ENCODE results near the gene NCOR1.

DNA sequence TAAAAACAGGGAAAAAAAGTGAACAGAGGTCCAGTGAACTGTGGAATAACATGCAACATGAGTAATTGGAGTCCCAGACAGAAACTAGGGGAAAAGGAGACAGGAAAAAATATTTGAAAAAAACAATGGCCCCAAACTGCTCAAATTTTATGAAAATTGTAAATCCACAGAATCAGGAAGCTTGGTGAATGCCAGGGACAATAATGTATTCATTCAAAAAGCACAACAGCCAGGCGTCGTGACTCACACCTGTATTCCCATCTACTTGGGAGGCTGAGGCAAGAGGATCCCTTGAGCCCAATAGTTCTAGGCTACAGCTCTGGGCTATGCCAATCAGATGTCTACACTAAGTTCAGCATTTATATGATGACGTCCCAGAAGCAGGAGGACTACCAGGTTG lies 23.7 kb downstream of the NCOR1 start:
- TF ChIP-seq, protein P1, sequence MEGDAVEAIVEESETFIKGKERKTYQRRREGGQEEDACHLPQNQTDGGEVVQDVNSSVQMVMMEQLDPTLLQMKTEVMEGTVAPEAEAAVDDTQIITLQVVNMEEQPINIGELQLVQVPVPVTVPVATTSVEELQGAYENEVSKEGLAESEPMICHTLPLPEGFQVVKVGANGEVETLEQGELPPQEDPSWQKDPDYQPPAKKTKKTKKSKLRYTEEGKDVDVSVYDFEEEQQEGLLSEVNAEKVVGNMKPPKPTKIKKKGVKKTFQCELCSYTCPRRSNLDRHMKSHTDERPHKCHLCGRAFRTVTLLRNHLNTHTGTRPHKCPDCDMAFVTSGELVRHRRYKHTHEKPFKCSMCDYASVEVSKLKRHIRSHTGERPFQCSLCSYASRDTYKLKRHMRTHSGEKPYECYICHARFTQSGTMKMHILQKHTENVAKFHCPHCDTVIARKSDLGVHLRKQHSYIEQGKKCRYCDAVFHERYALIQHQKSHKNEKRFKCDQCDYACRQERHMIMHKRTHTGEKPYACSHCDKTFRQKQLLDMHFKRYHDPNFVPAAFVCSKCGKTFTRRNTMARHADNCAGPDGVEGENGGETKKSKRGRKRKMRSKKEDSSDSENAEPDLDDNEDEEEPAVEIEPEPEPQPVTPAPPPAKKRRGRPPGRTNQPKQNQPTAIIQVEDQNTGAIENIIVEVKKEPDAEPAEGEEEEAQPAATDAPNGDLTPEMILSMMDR (conservative IDR thresholded peaks at IDR 0.05; ENCODE audit: low read depth, low read length) = no peak
- no peak for TF ChIP-seq EZH2 (IDR thresholded peaks at IDR 0.05; ENCODE audit: low read length, unreplicated experiment)

Measured in PC-3 (cell line).